HG03520 (cell line): ENCODE measurements around the gene ALG6.
A peak's percentile ranks its signal among the peaks of the same experiment; 100 is the strongest.

ENCODE experiments used
- ATAC-seq: cut with Tn5 transposase; IDR thresholded peaks from one replicate; pipeline ENCODE4 v1.9.1; 2021; ENCODE audit warnings: mild to moderate bottlenecking, moderate library complexity; ENCODE audit not compliant: unreplicated experiment

Gene ALG6

GRCh38 chr1:63367215-63368103 lies at the start of gene ALG6:
Gene ALG6, plus strand, starts transcription at chr1:63367627. Its CDS starts 3,351 bp downstream, at chr1:63370978.
- peak; percentile 92 for ATAC-seq

- no peak for ATAC-seq
Measured at GRCh38 chr1:63317817-63318152, 49.6 kb upstream of the ALG6 start.

- no peak for ATAC-seq
Measured at GRCh38 chr1:63318201-63318979, 49.0 kb upstream of the ALG6 start.

- ATAC-seq, result no peak
Measured at GRCh38 chr1:63319046-63320021, 48.1 kb upstream of the ALG6 start.

- ATAC-seq, result no peak
Measured at GRCh38 chr1:63320022-63320721, 47.3 kb upstream of the ALG6 start.

GRCh38 chr1:63321066-63321784 lies 46.2 kb upstream of the ALG6 start:
- ATAC-seq, result no peak

- no peak for ATAC-seq
Measured at GRCh38 chr1:63321785-63322113, 45.7 kb upstream of the ALG6 start.

- peak; percentile 43 for ATAC-seq
Measured at GRCh38 chr1:63322114-63322943, 45.1 kb upstream of the ALG6 start, which contains the start of gene FOXD3. Gene FOXD3, plus strand, starts transcription at chr1:63322567. Its CDS starts 492 bp downstream, at chr1:63323059.

GRCh38 chr1:63322944-63323864 lies 44.2 kb upstream of the ALG6 start:
- ATAC-seq, result no peak

GRCh38 chr1:63323865-63324778 lies 43.3 kb upstream of the ALG6 start:
- ATAC-seq, result no peak

- no peak for ATAC-seq
Measured at GRCh38 chr1:63324779-63325119, 42.7 kb upstream of the ALG6 start.

- no peak for ATAC-seq
Measured at GRCh38 chr1:63325279-63325985, 42.0 kb upstream of the ALG6 start.

- no peak for ATAC-seq
Measured at GRCh38 chr1:63326106-63326472, 41.3 kb upstream of the ALG6 start.

GRCh38 chr1:63326473-63327380 lies 40.7 kb upstream of the ALG6 start:
- ATAC-seq, result no peak

GRCh38 chr1:63327417-63328054 lies 39.9 kb upstream of the ALG6 start:
- ATAC-seq, result no peak
